GM12892 (cell line): ENCODE results near the gene BST2.

ENCODE experiments used
- POLR2A ChIP-seq: IDR thresholded peaks from 2 replicates; pipeline ENCODE4 v1.6.1; 2011; ENCODE audit warnings: low read depth, low read length, control low read depth
- POLR2AphosphoS5 ChIP-seq: IDR thresholded peaks from 2 replicates; pipeline ENCODE4 v1.6.1; 2011; ENCODE audit warnings: low read depth, low read length, control low read depth

GRCh38 chr19:17419621-17420474, 14.4 kb upstream of the BST2 start, which contains the start of gene MVB12A:
- peak; percentile 50; the same call in 1 of the 2 replicates for TF ChIP-seq POLR2AphosphoS5
- peak; percentile 59; the same call in 1 of the 2 replicates for TF ChIP-seq POLR2A
